Astrocyte (in vitro differentiated cells and primary cell): ENCODE measurements around the gene CPO. TPM values are rescaled to one million over a fixed set of nuclear protein-coding genes. Genes with fewer than 3 reads are reported as not detected.

Experiments used
- DNase-seq: peaks from one replicate; pipeline ENCODE4 v3.0.0-alpha.2; 2010; ENCODE audit warnings: low read depth
- FAIRE-seq: peaks from 2 replicates; lab custom pipeline; 2011; peaks lifted over from hg19 to GRCh38; lab: Jason Lieb, UNC
- H2AFZ ChIP-seq: 2 replicates; pipeline ENCODE4 v1.6.0; 2012; ENCODE audit warnings: low read depth, low read length, inconsistent platforms
- H3K27ac ChIP-seq: 2 replicates; pipeline ENCODE4 v1.5.1; 2011; ENCODE audit warnings: low read depth, low read length, inconsistent platforms
- H3K27me3 ChIP-seq: 2 replicates; pipeline ENCODE4 v1.6.0; 2011; ENCODE audit warnings: low read length, inconsistent platforms; ENCODE audit not compliant: insufficient read depth
- H3K36me3 ChIP-seq: 2 replicates; pipeline ENCODE4 v1.5.1; 2011; ENCODE audit warnings: low read length, inconsistent platforms; ENCODE audit not compliant: insufficient read depth
- H3K4me1 ChIP-seq: 2 replicates; pipeline ENCODE4 v1.5.1; 2011; ENCODE audit warnings: low read length, inconsistent platforms; ENCODE audit not compliant: insufficient read depth
- H3K4me2 ChIP-seq: 2 replicates; pipeline ENCODE4 v1.6.0; 2012; ENCODE audit warnings: low read length, inconsistent platforms
- H3K4me3 ChIP-seq: 2 replicates; pipeline ENCODE4 v1.5.1; 2011; ENCODE audit warnings: low read depth, mild to moderate bottlenecking, low read length, inconsistent platforms; ENCODE audit not compliant: insufficient read depth
- H3K79me2 ChIP-seq: 2 replicates; pipeline ENCODE4 v1.6.0; 2012; ENCODE audit warnings: mild to moderate bottlenecking, low read length, inconsistent platforms; ENCODE audit not compliant: insufficient read depth
- H3K9ac ChIP-seq: 2 replicates; pipeline ENCODE4 v1.6.0; 2012; ENCODE audit warnings: mild to moderate bottlenecking, low read length, inconsistent platforms
- H3K9me3 ChIP-seq: 2 replicates; pipeline ENCODE4 v1.5.1; 2012; ENCODE audit warnings: low read depth, mild to moderate bottlenecking, low read length, inconsistent platforms; ENCODE audit not compliant: insufficient read depth
- H4K20me1 ChIP-seq: 2 replicates; pipeline ENCODE4 v1.6.0; 2012; ENCODE audit warnings: low read length, inconsistent platforms; ENCODE audit not compliant: insufficient read depth
- H3K27ac Mint-ChIP-seq: one replicate; pipeline ENCODE4 v1.8.0; 2021; ENCODE audit warnings: mild to moderate bottlenecking, mixed read lengths; ENCODE audit not compliant: unreplicated experiment
- H3K27me3 Mint-ChIP-seq: one replicate; pipeline ENCODE4 v1.8.0; 2021; ENCODE audit warnings: low read depth, mixed read lengths; ENCODE audit not compliant: unreplicated experiment
- H3K36me3 Mint-ChIP-seq: one replicate; pipeline ENCODE4 v1.8.0; 2021; ENCODE audit warnings: low read depth, mixed read lengths; ENCODE audit not compliant: unreplicated experiment
- H3K4me1 Mint-ChIP-seq: one replicate; pipeline ENCODE4 v1.8.0; 2021; ENCODE audit warnings: low read depth, mixed read lengths; ENCODE audit not compliant: unreplicated experiment
- H3K4me3 Mint-ChIP-seq: one replicate; pipeline ENCODE4 v1.8.0; 2021; ENCODE audit warnings: mild to moderate bottlenecking, moderate library complexity, mixed read lengths; ENCODE audit not compliant: unreplicated experiment
- H3K9me3 Mint-ChIP-seq: one replicate; pipeline ENCODE4 v1.8.0; 2021; ENCODE audit warnings: mild to moderate bottlenecking, mixed read lengths; ENCODE audit not compliant: unreplicated experiment
- EZH2 ChIP-seq: IDR thresholded peaks from 2 replicates; pipeline ENCODE4 v1.6.1; 2012; ENCODE audit warnings: mild to moderate bottlenecking, low read length, inconsistent platforms; ENCODE audit not compliant: insufficient read depth
- total RNA-seq: library from RNA; stranded (reverse); gene quantifications from 2 replicates; pipeline ENCODE4 v1.2.1, GENCODE V29; 2021
- TF ChIP-seq, protein P1 (sequence below): IDR thresholded peaks from 2 replicates; pipeline ENCODE4 v1.5.1; 2011; ENCODE audit warnings: low read depth, mild to moderate bottlenecking, inconsistent platforms, low read length, moderate library complexity; ENCODE audit not compliant: insufficient read depth

CPO gene
- total RNA-seq, 1 donor from 2014 or later = not detected

DNA sequence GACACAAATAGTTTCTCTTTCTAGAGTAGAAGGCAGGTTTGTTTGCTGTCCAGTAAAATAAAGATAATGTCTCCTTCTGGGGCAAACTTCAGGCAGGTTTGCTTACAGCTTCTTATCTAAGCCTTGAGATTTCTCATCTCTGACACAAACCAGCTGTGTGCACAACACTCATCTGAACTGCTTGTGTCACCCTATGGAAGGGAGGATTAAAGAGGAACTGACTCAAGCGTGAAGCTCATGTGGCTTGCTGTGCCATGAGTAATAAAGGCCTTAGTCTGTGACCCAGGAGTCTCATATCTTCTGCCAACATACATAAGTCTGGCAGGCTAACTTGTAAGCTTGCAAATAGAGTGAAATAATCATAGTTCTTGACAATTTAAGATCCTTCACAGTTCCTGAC lies 24.2 kb upstream of the CPO start:
- peak; percentile 99 for FAIRE-seq

DNA sequence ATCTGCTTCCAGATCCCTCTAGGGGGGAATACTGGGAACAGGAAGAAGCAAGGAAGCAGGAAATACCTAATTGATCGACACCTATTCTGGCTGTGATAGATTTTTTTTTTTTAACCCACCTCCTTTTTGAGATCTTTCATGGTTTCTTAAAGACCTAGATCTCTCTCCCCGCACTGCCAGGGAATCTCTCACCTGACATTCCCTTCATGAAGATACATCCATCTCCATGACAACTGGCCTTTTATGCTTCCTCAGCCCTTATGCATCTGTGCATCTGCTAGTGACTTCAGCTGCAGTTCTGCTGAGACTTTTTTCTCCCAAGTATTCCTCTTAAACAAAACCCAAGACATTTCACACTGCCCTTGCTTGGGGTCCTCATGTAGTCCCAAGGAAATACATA lies 21.1 kb upstream of the CPO start:
- H3K27ac ChIP-seq = no peak overlapping the region
- FAIRE-seq = no peak

More for the DNA sequence above, 24.2 kb upstream of the CPO start:
- H3K9me3 Mint-ChIP-seq = peaks cover 2% of the 10 kb centered on the region
- H3K79me2 ChIP-seq = no peaks in the 10 kb centered on the region
- H3K27me3 Mint-ChIP-seq = no peaks in the 10 kb centered on the region
- no peak overlapping the region for H3K27ac Mint-ChIP-seq
- no peaks in the 10 kb centered on the region for H3K9me3 ChIP-seq
- H3K4me3 ChIP-seq = no peak overlapping the region
- H3K36me3 ChIP-seq = no peaks in the 10 kb centered on the region
- no peaks in the 10 kb centered on the region for H3K36me3 Mint-ChIP-seq
- no peaks in the 10 kb centered on the region for H3K27me3 ChIP-seq
- peak overlapping the region; percentile 5 for H3K9ac ChIP-seq
- H3K4me2 ChIP-seq = peak overlapping the region; percentile 72
- no peaks in the 10 kb centered on the region for H4K20me1 ChIP-seq
- TF ChIP-seq, protein P1, sequence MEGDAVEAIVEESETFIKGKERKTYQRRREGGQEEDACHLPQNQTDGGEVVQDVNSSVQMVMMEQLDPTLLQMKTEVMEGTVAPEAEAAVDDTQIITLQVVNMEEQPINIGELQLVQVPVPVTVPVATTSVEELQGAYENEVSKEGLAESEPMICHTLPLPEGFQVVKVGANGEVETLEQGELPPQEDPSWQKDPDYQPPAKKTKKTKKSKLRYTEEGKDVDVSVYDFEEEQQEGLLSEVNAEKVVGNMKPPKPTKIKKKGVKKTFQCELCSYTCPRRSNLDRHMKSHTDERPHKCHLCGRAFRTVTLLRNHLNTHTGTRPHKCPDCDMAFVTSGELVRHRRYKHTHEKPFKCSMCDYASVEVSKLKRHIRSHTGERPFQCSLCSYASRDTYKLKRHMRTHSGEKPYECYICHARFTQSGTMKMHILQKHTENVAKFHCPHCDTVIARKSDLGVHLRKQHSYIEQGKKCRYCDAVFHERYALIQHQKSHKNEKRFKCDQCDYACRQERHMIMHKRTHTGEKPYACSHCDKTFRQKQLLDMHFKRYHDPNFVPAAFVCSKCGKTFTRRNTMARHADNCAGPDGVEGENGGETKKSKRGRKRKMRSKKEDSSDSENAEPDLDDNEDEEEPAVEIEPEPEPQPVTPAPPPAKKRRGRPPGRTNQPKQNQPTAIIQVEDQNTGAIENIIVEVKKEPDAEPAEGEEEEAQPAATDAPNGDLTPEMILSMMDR = no peak
- no peak for TF ChIP-seq EZH2
- peaks cover 5% of the 10 kb centered on the region for H3K4me1 Mint-ChIP-seq
- peak; percentile 96 for DNase-seq
- H3K4me1 ChIP-seq = peaks cover 12% of the 10 kb centered on the region
- no peak overlapping the region for H2AFZ ChIP-seq
- H3K27ac ChIP-seq = peak overlapping the region; percentile 62
- no peak overlapping the region for H3K4me3 Mint-ChIP-seq

DNA sequence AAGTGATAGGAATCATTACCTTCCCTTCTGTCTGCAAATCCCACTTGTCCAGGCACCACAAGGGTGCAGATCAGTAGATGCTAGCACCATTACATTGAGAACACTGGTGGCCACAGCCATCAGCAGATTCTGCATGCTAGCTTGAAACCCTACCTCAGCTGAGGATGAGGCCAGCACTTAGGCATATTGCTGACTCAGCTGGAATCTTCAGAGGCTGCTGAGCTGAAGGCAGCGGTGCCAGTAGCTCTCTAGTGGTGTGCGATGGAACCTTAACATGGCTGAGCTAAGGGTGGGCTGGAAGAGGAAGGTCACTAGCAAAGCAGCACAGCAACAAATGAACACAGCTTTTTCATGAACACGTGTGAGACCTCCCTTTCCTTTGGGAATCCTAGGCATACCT lies 19.0 kb upstream of the CPO start:
- Mint-ChIP-seq H3K4me1 (peaks cover 2% of the 10 kb centered on the region), H3K36me3 (no peaks in the 10 kb centered on the region), H3K27ac (no peak overlapping the region), H3K27me3 (no peaks in the 10 kb centered on the region), H3K9me3 (no peaks in the 10 kb centered on the region), H3K4me3 (no peak overlapping the region)
- Histone ChIP-seq H3K9me3 (no peaks in the 10 kb centered on the region), H3K27ac (no peak overlapping the region), H3K36me3 (no peaks in the 10 kb centered on the region), H3K4me1 (peaks cover 6% of the 10 kb centered on the region), H4K20me1 (no peaks in the 10 kb centered on the region), H3K4me3 (no peak overlapping the region), H3K27me3 (no peaks in the 10 kb centered on the region), H2AFZ (no peak overlapping the region), H3K9ac (no peak overlapping the region), H3K4me2 (no peak overlapping the region), H3K79me2 (no peaks in the 10 kb centered on the region)
- no peak for DNase-seq
- FAIRE-seq = no peak
- TF ChIP-seq EZH2 = no peak
- TF ChIP-seq, protein P1 = no peak

More for the DNA sequence above, 21.1 kb upstream of the CPO start:
- Mint-ChIP-seq H3K4me1 (peaks cover 5% of the 10 kb centered on the region), H3K27ac (no peak overlapping the region), H3K27me3 (no peaks in the 10 kb centered on the region), H3K9me3 (no peaks in the 10 kb centered on the region), H3K4me3 (no peak overlapping the region), H3K36me3 (no peaks in the 10 kb centered on the region)
- DNase-seq = no peak
- peaks cover 12% of the 10 kb centered on the region for H3K4me1 ChIP-seq
- H3K4me3 ChIP-seq = no peak overlapping the region
- no peaks in the 10 kb centered on the region for H4K20me1 ChIP-seq
- no peaks in the 10 kb centered on the region for H3K27me3 ChIP-seq
- no peak overlapping the region for H3K4me2 ChIP-seq
- TF ChIP-seq EZH2 = no peak
- TF ChIP-seq, protein P1 = no peak
- H3K9me3 ChIP-seq = no peaks in the 10 kb centered on the region
- no peak overlapping the region for H3K9ac ChIP-seq
- no peak overlapping the region for H2AFZ ChIP-seq
- no peaks in the 10 kb centered on the region for H3K79me2 ChIP-seq
- no peaks in the 10 kb centered on the region for H3K36me3 ChIP-seq
